WTC11 (cell line): ENCODE data around the gene NR1D1. TPM values are rescaled to one million over a fixed set of nuclear protein-coding genes. Genes with fewer than 3 reads are reported as not detected.

Source experiments
- ATAC-seq: fragments of 200-7000 bp; cut with Tn5 transposase; 2 replicates; pipeline ENCODE4 v1.10.0; 2021; ENCODE audit warnings: mild to moderate bottlenecking, moderate library complexity
- CTCF ChIA-PET: fragments of 300-600 bp; sonication (Branson Sonifier 250); formaldehyde crosslinking; loops from one replicate; lab custom pipeline; 2021; ENCODE audit warnings: antibody characterized with exemption; lab: Charles Lee
- POLR2A ChIA-PET: fragments of 350-600 bp; sonication (Branson Sonifier 250); formaldehyde crosslinking; loops from one replicate; lab custom pipeline; 2021; ENCODE audit warnings: antibody characterized with exemption; lab: Charles Lee
- DNase-seq: peaks from one replicate; pipeline ENCODE4 v3.0.0; 2021; ENCODE audit warnings: low spot score
- H3K27ac Mint-ChIP-seq: 2 replicates; pipeline ENCODE4 v1.8.0; 2021; ENCODE audit warnings: mixed read lengths
- H3K27me3 Mint-ChIP-seq: 2 replicates; pipeline ENCODE4 v1.8.0; 2021; ENCODE audit warnings: low read depth, mild to moderate bottlenecking, moderate library complexity, mixed read lengths
- H3K36me3 Mint-ChIP-seq: 2 replicates; pipeline ENCODE4 v1.8.0; 2021; ENCODE audit warnings: mixed read lengths
- H3K4me1 Mint-ChIP-seq: 2 replicates; pipeline ENCODE4 v1.8.0; 2022; ENCODE audit warnings: mixed read lengths
- H3K4me3 Mint-ChIP-seq: 2 replicates; pipeline ENCODE4 v1.8.0; 2021; ENCODE audit warnings: mild to moderate bottlenecking, moderate library complexity, mixed read lengths
- H3K9me3 Mint-ChIP-seq: 2 replicates; pipeline ENCODE4 v1.8.0; 2021; ENCODE audit warnings: mixed read lengths
- AFF4 ChIP-seq: sonication (generic); formaldehyde crosslinking; IDR thresholded peaks from 2 replicates; pipeline ENCODE4 v1.8.1; 2023; ENCODE audit warnings: mild to moderate bottlenecking, missing genetic modification reagents, borderline replicate concordance
- ATF2 ChIP-seq: sonication (generic); formaldehyde crosslinking; IDR thresholded peaks from 2 replicates; pipeline ENCODE4 v1.8.1; 2022; ENCODE audit warnings: low read depth, missing genetic modification reagents, borderline replicate concordance
- CREM ChIP-seq: sonication (generic); formaldehyde crosslinking; IDR thresholded peaks from 2 replicates; pipeline ENCODE4 v1.8.1; 2022; ENCODE audit warnings: mild to moderate bottlenecking, missing genetic modification reagents, moderate library complexity
- HMGXB4 ChIP-seq: sonication (generic); formaldehyde crosslinking; IDR thresholded peaks from 2 replicates; pipeline ENCODE4 v1.8.1; 2023; ENCODE audit warnings: mild to moderate bottlenecking, moderate library complexity, missing genetic modification reagents
- JUN ChIP-seq: sonication (generic); formaldehyde crosslinking; IDR thresholded peaks from 2 replicates; pipeline ENCODE4 v1.8.0; 2023; ENCODE audit warnings: mild to moderate bottlenecking, missing genetic modification reagents
- MXD4 ChIP-seq: fragments of 250-450 bp; sonication (Bioruptor Pico); IDR thresholded peaks from 2 replicates; pipeline ENCODE4 v1.8.0; 2021; ENCODE audit warnings: mild to moderate bottlenecking, moderate library complexity, borderline replicate concordance
- NFATC4 ChIP-seq: fragments of 250-450 bp; sonication (Bioruptor Pico); IDR thresholded peaks from 2 replicates; pipeline ENCODE4 v1.9.0; 2021; ENCODE audit warnings: mild to moderate bottlenecking
- NFE2L1 ChIP-seq: sonication (generic); formaldehyde crosslinking; IDR thresholded peaks from 2 replicates; pipeline ENCODE4 v1.8.1; 2023; ENCODE audit warnings: missing genetic modification reagents
- OVOL2 ChIP-seq: fragments of 250-450 bp; sonication (Bioruptor Pico); IDR thresholded peaks from 2 replicates; pipeline ENCODE4 v1.9.0; 2021; ENCODE audit warnings: mild to moderate bottlenecking, borderline replicate concordance
- RORB ChIP-seq: fragments of 250-450 bp; sonication (Bioruptor Pico); IDR thresholded peaks from 2 replicates; pipeline ENCODE4 v1.9.0; 2021; ENCODE audit warnings: mild to moderate bottlenecking
- SMAD3 ChIP-seq: sonication (generic); formaldehyde crosslinking; IDR thresholded peaks from 2 replicates; pipeline ENCODE4 v1.8.0; 2022; ENCODE audit warnings: missing genetic modification reagents, mild to moderate bottlenecking, borderline replicate concordance
- TP53 ChIP-seq: sonication (generic); formaldehyde crosslinking; IDR thresholded peaks from 2 replicates; pipeline ENCODE4 v1.8.1; 2023; ENCODE audit warnings: mild to moderate bottlenecking, missing genetic modification reagents
- USF2 ChIP-seq: sonication (generic); formaldehyde crosslinking; IDR thresholded peaks from 2 replicates; pipeline ENCODE4 v1.8.1; 2023; ENCODE audit warnings: mild to moderate bottlenecking, missing genetic modification reagents, moderate library complexity
- ZNF219 ChIP-seq: sonication (generic); formaldehyde crosslinking; IDR thresholded peaks from 2 replicates; pipeline ENCODE4 v1.8.0; 2023; ENCODE audit warnings: missing genetic modification reagents, mild to moderate bottlenecking, borderline replicate concordance
- ZNF396 ChIP-seq: fragments of 250-450 bp; sonication (Bioruptor Pico); IDR thresholded peaks from 2 replicates; pipeline ENCODE4 v1.8.0; 2021; ENCODE audit warnings: mild to moderate bottlenecking, moderate library complexity, borderline replicate concordance
- ZNF425 ChIP-seq: fragments of 250-450 bp; sonication (Bioruptor Pico); conservative IDR thresholded peaks from 2 replicates; pipeline ENCODE4 v1.9.0; 2021; ENCODE audit warnings: mild to moderate bottlenecking
- total RNA-seq: library from RNA; stranded (reverse); gene quantifications from 3 replicates; pipeline ENCODE4 v1.2.3, GENCODE V29; 2021
- TF ChIP-seq, protein P1 (sequence below): sonication (generic); formaldehyde crosslinking; IDR thresholded peaks from 2 replicates; pipeline ENCODE4 v1.8.0; 2023; ENCODE audit warnings: missing genetic modification reagents
- TF ChIP-seq, protein P2 (sequence below): sonication (generic); formaldehyde crosslinking; IDR thresholded peaks from 2 replicates; pipeline ENCODE4 v1.8.0; 2022; ENCODE audit warnings: mild to moderate bottlenecking, missing genetic modification reagents

NR1D1 gene
- total RNA-seq, 1 experiment from 2014 or later: 5.6 TPM

GRCh38 chr17:40068129-40068581 is 32.2 kb downstream of the NR1D1 start:
- TF ChIP-seq AFF4 (no peak), CREM (CRISPR knock-in tag) (no peak), SMAD3 (CRISPR knock-in tag) (no peak), ZNF219 (no peak), HMGXB4 (CRISPR knock-in tag) (no peak), NFE2L1 (CRISPR knock-in tag) (no peak), MXD4 (CRISPR knock-in tag) (no peak), OVOL2 (no peak), TP53 (no peak), USF2 (CRISPR knock-in tag) (no peak), RORB (CRISPR knock-in tag) (no peak), ZNF425 (CRISPR knock-in tag) (no peak), ZNF396 (CRISPR knock-in tag) (no peak), NFATC4 (CRISPR knock-in tag) (no peak), ATF2 (CRISPR knock-in tag) (no peak), JUN (CRISPR knock-in tag) (no peak)
- TF ChIP-seq, protein P1, sequence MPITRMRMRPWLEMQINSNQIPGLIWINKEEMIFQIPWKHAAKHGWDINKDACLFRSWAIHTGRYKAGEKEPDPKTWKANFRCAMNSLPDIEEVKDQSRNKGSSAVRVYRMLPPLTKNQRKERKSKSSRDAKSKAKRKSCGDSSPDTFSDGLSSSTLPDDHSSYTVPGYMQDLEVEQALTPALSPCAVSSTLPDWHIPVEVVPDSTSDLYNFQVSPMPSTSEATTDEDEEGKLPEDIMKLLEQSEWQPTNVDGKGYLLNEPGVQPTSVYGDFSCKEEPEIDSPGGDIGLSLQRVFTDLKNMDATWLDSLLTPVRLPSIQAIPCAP (CRISPR knock-in tag): no peak
- TF ChIP-seq, protein P2, sequence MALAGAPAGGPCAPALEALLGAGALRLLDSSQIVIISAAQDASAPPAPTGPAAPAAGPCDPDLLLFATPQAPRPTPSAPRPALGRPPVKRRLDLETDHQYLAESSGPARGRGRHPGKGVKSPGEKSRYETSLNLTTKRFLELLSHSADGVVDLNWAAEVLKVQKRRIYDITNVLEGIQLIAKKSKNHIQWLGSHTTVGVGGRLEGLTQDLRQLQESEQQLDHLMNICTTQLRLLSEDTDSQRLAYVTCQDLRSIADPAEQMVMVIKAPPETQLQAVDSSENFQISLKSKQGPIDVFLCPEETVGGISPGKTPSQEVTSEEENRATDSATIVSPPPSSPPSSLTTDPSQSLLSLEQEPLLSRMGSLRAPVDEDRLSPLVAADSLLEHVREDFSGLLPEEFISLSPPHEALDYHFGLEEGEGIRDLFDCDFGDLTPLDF (CRISPR knock-in tag): no peak
- Mint-ChIP-seq H3K9me3 (no peaks in the 10 kb centered on the region), H3K4me1 (peaks cover 76% of the 10 kb centered on the region), H3K4me3 (peak overlapping the region; percentile 53), H3K27me3 (peaks cover 15% of the 10 kb centered on the region), H3K36me3 (no peaks in the 10 kb centered on the region), H3K27ac (no peak overlapping the region; the same call in 1 of the 2 replicates)
- POLR2A ChIA-PET: interaction anchor here (1.1 kb wide), 1 partner anchor 32 kb away, joined by 3 read pairs; the partner anchor contains the start of gene NR1D1
- DNase-seq: no peak
- CTCF ChIA-PET: interaction anchor here (1.1 to 11.2 kb wide), 6 partner anchors 8 to 55 kb away, joined by 3 to 252 read pairs (median 12); partner anchors contain the start of gene MED24
- no peak for ATAC-seq
